ENCODE data around the gene SYTL4.

DNA sequence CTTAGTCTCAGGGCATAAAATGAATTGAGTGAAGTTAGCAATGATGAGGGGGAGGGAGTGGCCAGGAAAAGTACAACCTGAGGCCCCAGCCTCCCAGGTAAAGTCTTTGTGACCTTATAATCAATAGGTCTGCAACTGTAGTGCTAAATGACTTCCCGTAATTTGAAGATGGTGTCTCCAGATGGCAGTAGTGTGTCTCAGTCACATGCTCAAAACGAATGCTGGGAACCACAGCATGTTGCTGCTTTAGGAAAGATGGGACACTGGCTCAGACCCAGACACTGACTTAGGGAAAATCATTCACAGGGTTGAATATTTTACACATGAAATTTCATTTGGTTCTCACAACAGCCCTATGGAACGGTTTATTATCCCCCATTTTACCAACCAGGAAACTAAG lies 77.7 kb downstream of the SYTL4 start:
- TF ChIP-seq, protein P1, sequence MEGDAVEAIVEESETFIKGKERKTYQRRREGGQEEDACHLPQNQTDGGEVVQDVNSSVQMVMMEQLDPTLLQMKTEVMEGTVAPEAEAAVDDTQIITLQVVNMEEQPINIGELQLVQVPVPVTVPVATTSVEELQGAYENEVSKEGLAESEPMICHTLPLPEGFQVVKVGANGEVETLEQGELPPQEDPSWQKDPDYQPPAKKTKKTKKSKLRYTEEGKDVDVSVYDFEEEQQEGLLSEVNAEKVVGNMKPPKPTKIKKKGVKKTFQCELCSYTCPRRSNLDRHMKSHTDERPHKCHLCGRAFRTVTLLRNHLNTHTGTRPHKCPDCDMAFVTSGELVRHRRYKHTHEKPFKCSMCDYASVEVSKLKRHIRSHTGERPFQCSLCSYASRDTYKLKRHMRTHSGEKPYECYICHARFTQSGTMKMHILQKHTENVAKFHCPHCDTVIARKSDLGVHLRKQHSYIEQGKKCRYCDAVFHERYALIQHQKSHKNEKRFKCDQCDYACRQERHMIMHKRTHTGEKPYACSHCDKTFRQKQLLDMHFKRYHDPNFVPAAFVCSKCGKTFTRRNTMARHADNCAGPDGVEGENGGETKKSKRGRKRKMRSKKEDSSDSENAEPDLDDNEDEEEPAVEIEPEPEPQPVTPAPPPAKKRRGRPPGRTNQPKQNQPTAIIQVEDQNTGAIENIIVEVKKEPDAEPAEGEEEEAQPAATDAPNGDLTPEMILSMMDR (IDR thresholded peaks at IDR 0.05; ENCODE audit: insufficient read depth, low read length): no peak
- TF ChIP-seq, protein P2, sequence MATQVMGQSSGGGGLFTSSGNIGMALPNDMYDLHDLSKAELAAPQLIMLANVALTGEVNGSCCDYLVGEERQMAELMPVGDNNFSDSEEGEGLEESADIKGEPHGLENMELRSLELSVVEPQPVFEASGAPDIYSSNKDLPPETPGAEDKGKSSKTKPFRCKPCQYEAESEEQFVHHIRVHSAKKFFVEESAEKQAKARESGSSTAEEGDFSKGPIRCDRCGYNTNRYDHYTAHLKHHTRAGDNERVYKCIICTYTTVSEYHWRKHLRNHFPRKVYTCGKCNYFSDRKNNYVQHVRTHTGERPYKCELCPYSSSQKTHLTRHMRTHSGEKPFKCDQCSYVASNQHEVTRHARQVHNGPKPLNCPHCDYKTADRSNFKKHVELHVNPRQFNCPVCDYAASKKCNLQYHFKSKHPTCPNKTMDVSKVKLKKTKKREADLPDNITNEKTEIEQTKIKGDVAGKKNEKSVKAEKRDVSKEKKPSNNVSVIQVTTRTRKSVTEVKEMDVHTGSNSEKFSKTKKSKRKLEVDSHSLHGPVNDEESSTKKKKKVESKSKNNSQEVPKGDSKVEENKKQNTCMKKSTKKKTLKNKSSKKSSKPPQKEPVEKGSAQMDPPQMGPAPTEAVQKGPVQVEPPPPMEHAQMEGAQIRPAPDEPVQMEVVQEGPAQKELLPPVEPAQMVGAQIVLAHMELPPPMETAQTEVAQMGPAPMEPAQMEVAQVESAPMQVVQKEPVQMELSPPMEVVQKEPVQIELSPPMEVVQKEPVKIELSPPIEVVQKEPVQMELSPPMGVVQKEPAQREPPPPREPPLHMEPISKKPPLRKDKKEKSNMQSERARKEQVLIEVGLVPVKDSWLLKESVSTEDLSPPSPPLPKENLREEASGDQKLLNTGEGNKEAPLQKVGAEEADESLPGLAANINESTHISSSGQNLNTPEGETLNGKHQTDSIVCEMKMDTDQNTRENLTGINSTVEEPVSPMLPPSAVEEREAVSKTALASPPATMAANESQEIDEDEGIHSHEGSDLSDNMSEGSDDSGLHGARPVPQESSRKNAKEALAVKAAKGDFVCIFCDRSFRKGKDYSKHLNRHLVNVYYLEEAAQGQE (IDR thresholded peaks at IDR 0.05; ENCODE audit: insufficient replicate concordance, low read depth): no peak
- no peak for TF ChIP-seq POLR2AphosphoS5 (IDR thresholded peaks at IDR 0.05; ENCODE audit: low read depth)
- no peak for TF ChIP-seq GABPA (IDR thresholded peaks at IDR 0.05; ENCODE audit: low read depth)
- no peak for TF ChIP-seq SPI1 (IDR thresholded peaks at IDR 0.05; ENCODE audit: borderline replicate concordance, low read depth)
